CD4-positive, alpha-beta T cell treated with Interleukin-6 at 100 ng/mL for 8 hours (primary cell): ENCODE results near the gene HTRA3.
"Not testable (repeated sequence)": the region's sequence is repeated elsewhere in the genome, so short reads cannot be mapped to it uniquely, and the experiment has no call there.

Experiments
- DNase-seq: peaks from one replicate; pipeline ENCODE4 v3.0.0-alpha.2; 2020; ENCODE audit warnings: mixed read lengths, low spot score

HTRA3 gene

DNA sequence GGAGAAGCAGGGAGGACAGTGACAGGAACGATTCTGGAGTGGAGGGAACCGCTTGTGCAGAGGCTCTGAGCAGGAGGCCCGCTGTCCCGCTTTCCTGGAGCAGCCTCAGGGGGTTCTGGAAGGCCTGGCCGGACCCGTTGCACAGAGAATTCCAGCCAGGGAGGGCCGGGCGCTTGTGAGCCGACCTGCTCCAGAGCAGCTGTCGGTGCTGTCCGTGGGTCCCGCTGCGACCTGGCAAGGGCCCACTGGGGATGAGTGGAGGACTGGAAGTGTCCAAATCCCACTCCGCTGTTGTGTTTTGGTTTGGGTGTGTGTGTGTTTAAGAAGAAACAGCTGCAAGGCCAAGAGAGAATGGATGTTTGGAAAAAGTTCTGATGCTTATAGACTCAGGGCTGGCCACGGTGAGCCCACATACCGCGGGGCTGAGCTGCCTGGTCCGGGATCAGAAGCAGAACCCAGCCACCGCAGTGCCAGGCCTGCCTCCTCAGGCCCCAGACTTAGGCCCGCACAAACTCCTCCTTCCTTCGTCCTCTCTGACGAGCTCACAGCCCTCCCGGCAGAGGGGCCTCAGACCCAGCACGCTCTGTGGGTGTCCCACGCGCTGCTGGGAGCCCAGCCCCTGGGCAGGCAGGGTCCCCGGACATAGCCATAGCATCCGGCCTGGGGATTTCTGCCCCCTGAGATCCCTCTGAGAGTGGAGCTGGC lies 73.9 kb downstream of the HTRA3 start:
- no peak for DNase-seq

GRCh38 chr4:8343967-8344331 lies 74.4 kb downstream of the HTRA3 start:
- DNase-seq = no peak

GRCh38 chr4:8344377-8344776 lies 74.8 kb downstream of the HTRA3 start:
- no peak for DNase-seq

DNA sequence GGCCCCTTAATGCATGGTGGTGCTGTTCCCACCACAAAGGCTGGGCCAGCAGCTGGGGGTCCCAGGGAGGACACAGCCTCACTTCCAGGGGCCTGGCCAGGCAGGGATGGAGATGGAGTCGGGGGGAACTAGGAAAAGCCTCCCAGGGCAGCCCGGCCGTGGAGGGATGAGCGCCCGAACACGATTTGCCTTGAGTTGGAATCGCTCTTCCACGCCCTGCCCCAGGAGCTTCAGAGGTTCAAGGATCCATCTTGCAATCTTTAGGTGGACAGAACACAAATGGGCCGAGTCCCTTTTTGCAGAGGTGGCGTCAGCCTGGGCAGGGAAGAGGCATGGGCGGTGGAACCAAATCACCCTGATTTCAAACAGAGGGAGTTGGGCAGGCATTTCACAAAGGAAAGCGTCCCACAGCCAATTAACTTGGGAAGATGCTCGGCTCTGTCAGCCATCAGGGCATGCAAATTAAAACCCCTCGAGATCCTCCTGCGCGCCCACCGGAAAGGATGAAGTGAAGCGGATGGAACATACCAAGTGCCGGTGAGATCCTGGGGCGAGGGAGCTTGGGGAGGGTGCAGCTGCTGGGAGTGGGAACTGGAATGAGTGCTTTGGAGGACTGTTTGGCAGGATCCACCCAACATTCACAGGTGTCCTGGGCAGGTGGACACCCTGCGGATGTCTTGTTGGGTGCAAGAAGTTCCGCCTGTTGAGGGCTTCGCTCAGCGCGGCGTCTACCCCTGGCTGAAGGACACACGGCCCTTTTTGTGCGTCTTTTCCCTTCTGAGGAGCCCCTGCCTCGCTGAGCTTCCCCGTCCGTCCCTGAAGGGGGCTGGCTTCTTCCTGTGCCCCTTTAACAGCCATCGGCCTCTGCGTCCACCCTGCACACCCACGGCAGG lies 75.7 kb downstream of the HTRA3 start:
- DNase-seq = no peak

- DNase-seq = no peak
Measured at GRCh38 chr4:8345946-8346814, 76.6 kb downstream of the HTRA3 start.

- DNase-seq = no peak
Measured at GRCh38 chr4:8346838-8347605, 77.5 kb downstream of the HTRA3 start.

GRCh38 chr4:8347660-8348059 lies 78.1 kb downstream of the HTRA3 start:
- DNase-seq = no peak

GRCh38 chr4:8348071-8348470 lies 78.5 kb downstream of the HTRA3 start:
- no peak for DNase-seq

GRCh38 chr4:8349236-8349635 lies 79.7 kb downstream of the HTRA3 start:
- DNase-seq = not testable (repeated sequence)

GRCh38 chr4:8349664-8350236 lies 80.2 kb downstream of the HTRA3 start:
- no peak for DNase-seq

- no peak for DNase-seq
Measured at GRCh38 chr4:8350352-8350751, 80.8 kb downstream of the HTRA3 start.

DNA sequence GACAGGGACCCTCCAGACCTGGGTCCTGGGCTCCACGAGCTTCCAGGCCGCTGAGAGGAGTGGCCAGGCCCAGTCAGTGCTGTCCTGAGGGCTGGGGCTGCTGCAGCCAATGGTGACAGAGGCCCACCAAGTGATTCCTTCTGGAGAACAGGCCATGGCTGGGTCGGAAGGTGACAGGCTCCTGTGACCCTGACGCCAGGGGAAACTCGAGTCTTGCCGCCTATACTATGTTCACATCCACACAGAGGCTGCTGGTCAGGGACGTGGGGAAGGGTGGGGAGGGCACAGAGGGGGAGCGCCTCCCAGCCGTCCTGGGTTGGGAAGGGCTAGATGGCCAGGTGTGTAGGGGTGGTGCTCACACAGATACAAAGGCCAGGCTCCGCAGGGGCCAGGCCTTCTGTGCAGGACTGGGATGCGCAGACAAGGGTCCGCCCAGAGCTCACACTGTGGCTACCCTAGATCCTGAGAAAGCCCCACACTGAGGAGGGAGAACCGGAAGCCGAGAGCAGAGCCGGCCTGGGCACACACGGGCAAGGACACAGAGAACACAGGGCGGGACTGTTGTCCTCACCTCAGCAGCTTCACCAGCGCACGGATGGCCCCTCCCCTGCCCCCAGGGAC lies 81.4 kb downstream of the HTRA3 start:
- DNase-seq = no peak

DNA sequence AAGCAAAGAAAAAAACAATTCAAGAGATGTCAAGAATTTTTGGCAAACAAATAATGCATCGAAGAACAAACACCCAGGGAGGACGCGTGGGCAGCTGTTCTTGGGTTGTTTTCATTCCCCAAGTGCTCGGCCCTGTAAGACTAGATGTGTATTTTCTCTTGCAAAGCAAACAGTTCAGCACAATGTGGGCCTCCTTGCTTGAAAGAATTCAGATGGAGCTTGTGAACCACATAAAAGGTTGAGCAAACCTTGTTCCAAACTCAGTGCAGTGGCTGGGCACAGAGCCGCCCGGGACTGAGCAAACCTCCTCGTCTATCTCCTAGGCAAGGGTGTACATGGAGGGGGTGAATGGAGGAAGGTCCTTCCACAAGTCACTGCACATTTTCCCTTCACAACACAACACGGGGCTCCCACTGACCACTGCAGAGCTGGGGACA lies 82.4 kb downstream of the HTRA3 start:
- DNase-seq = no peak

DNA sequence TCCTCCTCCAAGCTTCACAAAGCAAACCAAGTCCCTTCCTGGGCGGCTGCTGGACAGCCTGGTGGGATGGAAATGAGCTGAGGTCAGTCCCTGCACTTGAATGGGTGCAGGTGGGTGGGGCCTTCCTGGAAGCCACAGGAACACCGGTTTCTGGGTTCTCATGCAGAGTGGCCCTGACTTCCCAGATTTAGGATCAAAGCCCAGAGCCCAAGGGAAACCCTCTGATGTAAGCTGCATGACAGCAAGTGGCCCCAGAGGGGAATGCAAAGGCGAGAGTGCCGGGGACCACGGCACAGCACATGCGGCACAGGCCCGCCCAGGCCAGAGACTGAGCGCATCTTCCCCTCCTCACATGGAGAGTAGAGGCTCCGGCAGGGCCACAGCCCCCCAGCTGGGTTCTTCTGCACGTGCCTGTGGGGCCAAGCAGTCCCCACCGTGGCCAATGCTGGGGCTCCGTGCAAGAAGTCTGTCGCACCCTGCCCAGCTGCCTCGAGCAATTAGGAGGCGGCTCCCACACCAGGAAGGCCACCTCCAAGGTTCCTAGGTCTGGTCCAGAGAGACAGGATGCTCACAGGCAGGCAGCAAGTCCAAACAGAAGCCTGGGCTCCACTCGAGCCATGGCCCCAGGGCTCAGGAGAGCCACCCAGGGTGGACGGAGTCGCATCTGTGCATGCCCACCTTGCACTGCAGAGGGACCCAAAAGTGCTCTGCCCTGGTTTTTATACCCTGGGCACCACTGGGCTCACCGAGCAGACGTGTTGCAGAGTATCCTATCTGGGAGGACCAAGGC lies 83.0 kb downstream of the HTRA3 start:
- no peak for DNase-seq

DNA sequence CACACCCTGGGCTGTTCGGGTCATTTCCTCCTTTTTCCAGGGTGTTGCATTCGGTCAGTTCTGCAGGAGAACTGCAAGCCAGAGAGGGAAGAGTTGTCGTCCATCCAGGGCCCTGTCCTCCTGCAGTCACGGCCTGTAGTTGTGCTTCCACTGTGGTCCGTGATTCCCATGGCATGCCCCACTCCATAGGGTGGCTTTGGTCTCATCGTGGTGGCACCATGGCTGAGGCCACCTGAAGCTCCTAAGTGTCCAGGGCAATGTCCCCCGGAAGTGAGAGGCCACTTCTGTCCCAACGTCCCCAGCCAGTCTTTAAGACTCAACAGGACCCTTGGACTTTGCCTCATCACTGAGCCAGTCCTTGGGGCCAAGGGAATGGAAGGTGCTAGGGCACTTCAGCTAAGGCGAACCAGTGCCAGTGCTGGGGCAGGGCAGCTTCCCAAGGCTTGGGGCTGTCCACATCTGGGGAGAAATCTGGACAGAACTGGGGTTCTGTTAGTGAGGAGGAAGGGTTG lies 83.7 kb downstream of the HTRA3 start:
- no peak for DNase-seq

DNA sequence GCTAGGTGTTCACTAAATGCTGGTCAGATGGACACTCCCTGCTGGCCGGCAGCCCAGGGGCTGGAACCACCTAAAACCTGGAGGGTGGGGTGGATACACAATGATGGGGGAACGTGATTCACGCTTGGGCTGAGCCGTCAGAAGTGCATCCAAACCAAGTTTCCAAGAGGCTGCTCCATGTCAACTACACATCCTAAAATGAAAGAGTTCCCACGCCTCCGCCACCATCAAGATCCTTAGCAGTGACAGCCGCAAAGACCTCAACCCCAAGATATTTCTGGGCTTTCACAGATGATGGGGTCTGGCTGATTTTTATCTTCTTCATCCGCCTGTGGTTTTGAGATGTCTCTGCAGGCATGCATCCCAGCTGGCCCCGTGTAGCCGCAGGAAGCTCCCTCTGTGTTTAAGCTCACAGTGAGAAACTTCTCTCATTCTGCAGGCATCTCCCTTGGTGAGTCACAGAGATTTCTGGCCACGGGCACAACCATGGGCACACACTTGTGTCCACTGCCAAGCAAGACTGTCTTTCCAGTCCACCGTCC lies 84.4 kb downstream of the HTRA3 start:
- DNase-seq = no peak

DNA sequence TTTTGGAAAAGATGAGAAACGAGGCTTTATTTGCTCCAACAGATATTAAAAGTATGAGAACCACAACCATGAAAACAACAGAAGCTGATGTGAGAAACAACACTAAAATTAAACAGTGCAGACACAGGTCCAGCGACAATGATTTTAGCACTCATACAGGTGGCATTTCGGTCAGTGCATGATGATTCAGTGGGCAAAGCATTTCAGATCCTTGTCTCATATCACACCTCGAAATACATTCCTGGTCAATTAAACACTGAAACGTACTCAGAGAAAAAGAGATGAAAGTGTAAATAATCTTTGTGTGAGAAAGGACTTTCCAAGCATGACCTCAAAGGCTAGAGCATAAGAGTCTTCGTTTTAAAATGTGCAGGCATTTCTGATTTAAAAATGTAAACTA lies 85.8 kb downstream of the HTRA3 start:
- DNase-seq = no peak

- no peak for DNase-seq
Measured at GRCh38 chr4:8355864-8356565, 86.5 kb downstream of the HTRA3 start.
